GM12874 (cell line): Measurements from ENCODE around the gene MEP1A.

Experiments used
- CTCF ChIP-seq: IDR thresholded peaks from 2 replicates; pipeline ENCODE4 v1.5.1; 2011; ENCODE audit warnings: low read depth, mild to moderate bottlenecking, control low read depth, low read length, moderate library complexity; ENCODE audit not compliant: insufficient read depth

The MEP1A gene

GRCh38 chr6:46862381-46862780, 69.2 kb downstream of the MEP1A start:
- no peak for TF ChIP-seq CTCF

GRCh38 chr6:46863791-46864190, 70.6 kb downstream of the MEP1A start:
- TF ChIP-seq CTCF, result no peak

- no peak for TF ChIP-seq CTCF
Measured at GRCh38 chr6:46865221-46865620, 72.0 kb downstream of the MEP1A start.

GRCh38 chr6:46867411-46867810, 74.2 kb downstream of the MEP1A start:
- TF ChIP-seq CTCF, result no peak

GRCh38 chr6:46876126-46876525, 82.9 kb downstream of the MEP1A start:
- no peak for TF ChIP-seq CTCF

- no peak for TF ChIP-seq CTCF
Measured at GRCh38 chr6:46879003-46879402, 85.8 kb downstream of the MEP1A start.

- TF ChIP-seq CTCF, result no peak
Measured at GRCh38 chr6:46882645-46883044, 89.5 kb downstream of the MEP1A start.

- TF ChIP-seq CTCF, result no peak
Measured at GRCh38 chr6:46888031-46888430, 94.8 kb downstream of the MEP1A start.
